Neural cell (in vitro differentiated cells): ENCODE data around the gene SPATS2L. TPM values are rescaled to one million over a fixed set of nuclear protein-coding genes. Genes with fewer than 3 reads are reported as not detected.

Experiments used
- H2AFZ ChIP-seq: fragments of 200-600, 300-800 bp; sonication (generic), shearing (Covaris generic); 2 replicates; pipeline ENCODE4 v1.6.0; 2014; ENCODE audit warnings: low read depth, mild to moderate bottlenecking, antibody characterized with exemption, low read length, moderate library complexity
- H3F3A ChIP-seq: fragments of 200-600 bp; shearing (Covaris generic); 2 replicates; pipeline ENCODE4 v1.6.1; 2016; ENCODE audit warnings: mild to moderate bottlenecking, moderate library complexity, mixed read lengths, antibody characterized with exemption, low read length; ENCODE audit not compliant: insufficient read depth, poor library complexity, severe bottlenecking
- H3K27ac ChIP-seq: fragments of 200-600, 300-800 bp; sonication (generic), shearing (Covaris generic); 2 replicates; pipeline ENCODE4 v1.5.1; 2014; ENCODE audit warnings: mild to moderate bottlenecking, low read length, moderate library complexity
- H3K27me3 ChIP-seq: fragments of 300-800, 200-600 bp; sonication (generic), shearing (Covaris generic); 2 replicates; pipeline ENCODE4 v1.6.0; 2014; ENCODE audit warnings: mild to moderate bottlenecking, low read depth, low read length, moderate library complexity; ENCODE audit not compliant: insufficient read depth
- H3K36me3 ChIP-seq: fragments of 300-800, 200-600 bp; sonication (generic), shearing (Covaris generic); 2 replicates; pipeline ENCODE4 v1.5.1; 2014; ENCODE audit warnings: mild to moderate bottlenecking, antibody characterized with exemption, low read length, moderate library complexity; ENCODE audit not compliant: insufficient read depth
- H3K4me2 ChIP-seq: fragments of 300-800, 200-600 bp; sonication (generic), shearing (Covaris generic); 2 replicates; pipeline ENCODE4 v1.6.0; 2014; ENCODE audit warnings: mild to moderate bottlenecking, low read length
- H3K4me3 ChIP-seq: fragments of 300-800, 200-600 bp; sonication (generic), shearing (Covaris generic); 2 replicates; pipeline ENCODE4 v1.5.1; 2014; ENCODE audit warnings: mild to moderate bottlenecking, low read length, moderate library complexity
- H3K79me2 ChIP-seq: fragments of 200-600 bp; shearing (Covaris generic); replicated peaks from 2 replicates; pipeline ENCODE4 v1.6.0; 2014; ENCODE audit warnings: mild to moderate bottlenecking, low read length, moderate library complexity; ENCODE audit not compliant: insufficient read depth
- H3K9ac ChIP-seq: fragments of 300-800, 200-600 bp; sonication (generic), shearing (Covaris generic); 2 replicates; pipeline ENCODE4 v1.6.1; 2016; ENCODE audit warnings: mild to moderate bottlenecking, low read length, mixed read lengths
- H3K9me2 ChIP-seq: fragments of 200-600 bp; shearing (Covaris generic); 2 replicates; pipeline ENCODE4 v1.6.1; 2016; ENCODE audit warnings: mild to moderate bottlenecking, low read length, mixed read lengths; ENCODE audit not compliant: insufficient read depth
- H3K9me3 ChIP-seq: fragments of 200-600, 300-800 bp; sonication (generic), shearing (Covaris generic); 2 replicates; pipeline ENCODE4 v1.6.1; 2016; ENCODE audit warnings: mild to moderate bottlenecking, mixed run types, low read length, moderate library complexity, mixed read lengths
- H4K20me1 ChIP-seq: fragments of 200-600 bp; shearing (Covaris generic); 2 replicates; pipeline ENCODE4 v1.6.1; 2016; ENCODE audit warnings: mild to moderate bottlenecking, mixed run types; ENCODE audit not compliant: insufficient read depth
- EP300 ChIP-seq: fragments of 450-650 bp; conservative IDR thresholded peaks from 2 replicates; pipeline ENCODE4 v1.6.1; 2014; ENCODE audit warnings: antibody characterized with exemption, mild to moderate bottlenecking, moderate library complexity; ENCODE audit not compliant: poor library complexity, severe bottlenecking
- EZH2 ChIP-seq: fragments of 200-600, 300-800 bp; shearing (Covaris generic), sonication (generic); IDR thresholded peaks from 2 replicates; pipeline ENCODE4 v1.6.1; 2014; ENCODE audit warnings: antibody characterized with exemption, low read length, borderline replicate concordance, mild to moderate bottlenecking; ENCODE audit not compliant: insufficient read depth, poor library complexity, severe bottlenecking
- MXI1 ChIP-seq: fragments of 450-650 bp; conservative IDR thresholded peaks from 2 replicates; pipeline ENCODE4 v1.6.1; 2014; ENCODE audit warnings: antibody characterized with exemption, mild to moderate bottlenecking; ENCODE audit not compliant: poor library complexity, severe bottlenecking
- POLR2AphosphoS5 ChIP-seq: IDR thresholded peaks from 2 replicates; pipeline ENCODE4 v1.6.1; 2012
- RAD21 ChIP-seq: fragments of 450-650 bp; conservative IDR thresholded peaks from 2 replicates; pipeline ENCODE4 v1.6.1; 2014; ENCODE audit warnings: antibody characterized with exemption, mild to moderate bottlenecking, moderate library complexity
- SMC3 ChIP-seq: fragments of 450-650 bp; conservative IDR thresholded peaks from 2 replicates; pipeline ENCODE4 v1.6.1; 2014; ENCODE audit warnings: antibody characterized with exemption, mild to moderate bottlenecking, moderate library complexity; ENCODE audit not compliant: poor library complexity
- TAF1 ChIP-seq: IDR thresholded peaks from 2 replicates; pipeline ENCODE4 v1.6.1; 2012; ENCODE audit warnings: low read depth
- polyA plus RNA-seq: library from polyadenylated mRNA; depleted of rRNA; stranded (reverse); fragments of >200 nt; gene quantifications from 2 replicates; pipeline ENCODE4 v1.2.3, GENCODE V29; 2014
- TF ChIP-seq, protein P1 (sequence below): fragments of 450-650 bp; IDR thresholded peaks from 2 replicates; pipeline ENCODE4 v1.5.1; 2014; ENCODE audit warnings: antibody characterized with exemption, mild to moderate bottlenecking, moderate library complexity; ENCODE audit not compliant: poor library complexity, severe bottlenecking
- TF ChIP-seq, protein P2 (sequence below): IDR thresholded peaks from 2 replicates; pipeline ENCODE4 v1.6.1; 2012; ENCODE audit warnings: borderline replicate concordance

SPATS2L gene
- polyA plus RNA-seq, 1 donor from 2014 or later: 8.5 TPM

DNA sequence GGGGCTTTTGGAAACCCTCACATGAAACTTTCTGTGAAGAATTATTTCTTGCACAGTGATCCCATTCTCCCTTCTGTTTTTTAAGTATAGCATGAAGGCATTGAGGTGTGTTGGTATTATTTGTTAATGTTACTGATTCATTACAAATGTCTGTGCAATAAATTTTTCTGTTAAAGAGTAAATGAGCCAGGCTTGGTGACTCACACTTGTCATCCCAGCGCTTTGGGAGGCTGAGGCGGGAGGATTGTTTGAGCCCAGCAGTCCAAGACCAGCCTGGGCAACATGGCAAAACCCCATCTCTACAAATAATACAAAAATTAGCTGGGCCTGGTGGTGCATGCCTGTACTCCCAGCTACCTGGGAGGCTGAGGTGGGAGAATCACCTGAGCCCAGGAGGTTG is 115.6 kb downstream of the SPATS2L start:
- Histone ChIP-seq H4K20me1 (no peaks in the 10 kb centered on the region), H3F3A (peaks cover under 1% of the 10 kb centered on the region), H3K36me3 (no peaks in the 10 kb centered on the region), H3K79me2 (no peaks in the 10 kb centered on the region), H3K9me3 (no peaks in the 10 kb centered on the region), H3K27ac (no peak overlapping the region), H2AFZ (no peak overlapping the region), H3K9me2 (no peaks in the 10 kb centered on the region), H3K9ac (no peak overlapping the region), H3K4me3 (no peak overlapping the region), H3K27me3 (no peaks in the 10 kb centered on the region), H3K4me2 (no peak overlapping the region)
- TF ChIP-seq TAF1: no peak
- no peak for TF ChIP-seq RAD21
- TF ChIP-seq, protein P1, sequence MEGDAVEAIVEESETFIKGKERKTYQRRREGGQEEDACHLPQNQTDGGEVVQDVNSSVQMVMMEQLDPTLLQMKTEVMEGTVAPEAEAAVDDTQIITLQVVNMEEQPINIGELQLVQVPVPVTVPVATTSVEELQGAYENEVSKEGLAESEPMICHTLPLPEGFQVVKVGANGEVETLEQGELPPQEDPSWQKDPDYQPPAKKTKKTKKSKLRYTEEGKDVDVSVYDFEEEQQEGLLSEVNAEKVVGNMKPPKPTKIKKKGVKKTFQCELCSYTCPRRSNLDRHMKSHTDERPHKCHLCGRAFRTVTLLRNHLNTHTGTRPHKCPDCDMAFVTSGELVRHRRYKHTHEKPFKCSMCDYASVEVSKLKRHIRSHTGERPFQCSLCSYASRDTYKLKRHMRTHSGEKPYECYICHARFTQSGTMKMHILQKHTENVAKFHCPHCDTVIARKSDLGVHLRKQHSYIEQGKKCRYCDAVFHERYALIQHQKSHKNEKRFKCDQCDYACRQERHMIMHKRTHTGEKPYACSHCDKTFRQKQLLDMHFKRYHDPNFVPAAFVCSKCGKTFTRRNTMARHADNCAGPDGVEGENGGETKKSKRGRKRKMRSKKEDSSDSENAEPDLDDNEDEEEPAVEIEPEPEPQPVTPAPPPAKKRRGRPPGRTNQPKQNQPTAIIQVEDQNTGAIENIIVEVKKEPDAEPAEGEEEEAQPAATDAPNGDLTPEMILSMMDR: no peak
- TF ChIP-seq MXI1: no peak
- TF ChIP-seq, protein P2, sequence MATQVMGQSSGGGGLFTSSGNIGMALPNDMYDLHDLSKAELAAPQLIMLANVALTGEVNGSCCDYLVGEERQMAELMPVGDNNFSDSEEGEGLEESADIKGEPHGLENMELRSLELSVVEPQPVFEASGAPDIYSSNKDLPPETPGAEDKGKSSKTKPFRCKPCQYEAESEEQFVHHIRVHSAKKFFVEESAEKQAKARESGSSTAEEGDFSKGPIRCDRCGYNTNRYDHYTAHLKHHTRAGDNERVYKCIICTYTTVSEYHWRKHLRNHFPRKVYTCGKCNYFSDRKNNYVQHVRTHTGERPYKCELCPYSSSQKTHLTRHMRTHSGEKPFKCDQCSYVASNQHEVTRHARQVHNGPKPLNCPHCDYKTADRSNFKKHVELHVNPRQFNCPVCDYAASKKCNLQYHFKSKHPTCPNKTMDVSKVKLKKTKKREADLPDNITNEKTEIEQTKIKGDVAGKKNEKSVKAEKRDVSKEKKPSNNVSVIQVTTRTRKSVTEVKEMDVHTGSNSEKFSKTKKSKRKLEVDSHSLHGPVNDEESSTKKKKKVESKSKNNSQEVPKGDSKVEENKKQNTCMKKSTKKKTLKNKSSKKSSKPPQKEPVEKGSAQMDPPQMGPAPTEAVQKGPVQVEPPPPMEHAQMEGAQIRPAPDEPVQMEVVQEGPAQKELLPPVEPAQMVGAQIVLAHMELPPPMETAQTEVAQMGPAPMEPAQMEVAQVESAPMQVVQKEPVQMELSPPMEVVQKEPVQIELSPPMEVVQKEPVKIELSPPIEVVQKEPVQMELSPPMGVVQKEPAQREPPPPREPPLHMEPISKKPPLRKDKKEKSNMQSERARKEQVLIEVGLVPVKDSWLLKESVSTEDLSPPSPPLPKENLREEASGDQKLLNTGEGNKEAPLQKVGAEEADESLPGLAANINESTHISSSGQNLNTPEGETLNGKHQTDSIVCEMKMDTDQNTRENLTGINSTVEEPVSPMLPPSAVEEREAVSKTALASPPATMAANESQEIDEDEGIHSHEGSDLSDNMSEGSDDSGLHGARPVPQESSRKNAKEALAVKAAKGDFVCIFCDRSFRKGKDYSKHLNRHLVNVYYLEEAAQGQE: no peak
- no peak for TF ChIP-seq EZH2
- no peak for TF ChIP-seq POLR2AphosphoS5
- TF ChIP-seq SMC3: no peak
- TF ChIP-seq EP300: no peak

DNA sequence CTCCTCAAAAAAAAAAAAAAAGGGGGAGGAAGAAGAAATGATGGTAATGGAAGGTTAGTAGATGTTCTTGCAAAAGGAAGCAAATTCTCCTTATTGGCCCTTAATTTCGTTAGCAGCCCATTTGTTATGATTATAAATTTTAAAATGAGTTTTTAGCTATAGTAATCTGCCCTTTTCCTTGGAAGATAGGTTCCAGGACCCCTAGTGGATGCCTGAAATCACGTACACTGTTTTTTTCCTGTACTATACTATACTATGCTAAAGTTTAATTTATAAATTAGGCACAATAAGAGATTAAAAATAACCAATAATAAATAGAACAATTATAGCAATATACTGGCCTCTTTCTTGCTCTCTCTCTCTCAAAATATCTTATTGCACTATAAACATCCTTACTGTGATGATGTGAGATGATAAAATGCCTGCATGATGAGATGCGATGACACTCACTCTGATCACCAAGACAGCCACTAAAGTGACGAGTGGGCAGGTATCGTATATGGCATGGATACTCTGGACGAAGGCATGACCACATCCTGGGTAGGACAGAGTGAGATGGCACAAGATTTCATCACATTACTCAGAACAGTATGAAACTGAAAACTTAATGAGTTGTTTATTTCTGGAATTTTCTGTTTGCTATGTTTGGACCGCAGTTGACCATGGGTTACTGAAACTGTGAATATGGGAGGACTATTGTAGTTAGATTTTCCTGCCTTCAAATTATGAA is 116.2 kb downstream of the SPATS2L start:
- no peaks in the 10 kb centered on the region for H3K79me2 ChIP-seq
- H3K27me3 ChIP-seq: no peaks in the 10 kb centered on the region
- H3K9me3 ChIP-seq: no peaks in the 10 kb centered on the region
- H3K27ac ChIP-seq: no peak overlapping the region
- H4K20me1 ChIP-seq: no peaks in the 10 kb centered on the region
- no peaks in the 10 kb centered on the region for H3K9me2 ChIP-seq
- no peak overlapping the region for H3K4me2 ChIP-seq
- H3K36me3 ChIP-seq: no peaks in the 10 kb centered on the region
- no peak overlapping the region for H3K4me3 ChIP-seq
- no peak overlapping the region for H2AFZ ChIP-seq
- H3K9ac ChIP-seq: no peak overlapping the region
- TF ChIP-seq EZH2: no peak
- TF ChIP-seq, protein P1: no peak
- no peak for TF ChIP-seq TAF1
- TF ChIP-seq EP300: no peak
- no peak for TF ChIP-seq RAD21
- TF ChIP-seq MXI1: no peak
- TF ChIP-seq, protein P2: no peak
- no peak for TF ChIP-seq POLR2AphosphoS5
- TF ChIP-seq SMC3: no peak
- H3F3A ChIP-seq: no peaks in the 10 kb centered on the region
